Activated CD8-positive, alpha-beta memory T cell treated with anti-CD3 and anti-CD28 coated beads, Interleukin-2, amount 50 U/mL, for 4 hours (primary cell): Measurements from ENCODE around the gene NCOA3.
"Not testable (repeated sequence)": the region's sequence is repeated elsewhere in the genome, so short reads cannot be mapped to it uniquely, and the experiment has no call there.

Experiments used
- DNase-seq: peaks from one replicate; pipeline ENCODE4 v3.0.0-alpha.2; 2020

Gene NCOA3

DNA sequence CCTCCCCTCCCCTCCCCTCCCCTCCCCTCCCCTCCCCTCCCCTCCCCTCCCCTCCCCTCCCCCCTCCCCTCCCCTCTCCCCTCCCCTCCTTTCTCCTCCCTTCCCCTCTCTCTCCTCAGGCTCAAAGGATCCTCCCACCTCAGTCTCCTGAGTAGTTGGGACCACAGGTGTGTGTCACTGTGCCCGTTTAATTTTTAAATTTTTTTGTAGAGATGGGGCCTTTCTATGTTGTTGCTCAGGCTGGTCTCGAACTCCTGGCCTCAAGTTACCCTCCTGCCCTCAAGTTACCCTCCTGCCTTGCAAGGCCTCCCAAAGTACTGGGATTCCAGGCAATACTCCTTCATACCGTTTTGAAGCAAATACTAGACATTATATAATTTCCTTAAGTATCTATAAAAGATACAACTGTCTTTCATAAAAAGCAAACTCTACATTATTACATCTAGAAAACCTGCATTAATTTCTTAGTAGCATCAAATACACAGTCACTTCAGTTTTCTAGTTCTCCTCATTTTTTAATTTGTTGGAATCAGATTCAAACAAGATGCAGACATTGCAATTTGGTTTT is 39.8 kb downstream of the NCOA3 start:
- DNase-seq = no peak

DNA sequence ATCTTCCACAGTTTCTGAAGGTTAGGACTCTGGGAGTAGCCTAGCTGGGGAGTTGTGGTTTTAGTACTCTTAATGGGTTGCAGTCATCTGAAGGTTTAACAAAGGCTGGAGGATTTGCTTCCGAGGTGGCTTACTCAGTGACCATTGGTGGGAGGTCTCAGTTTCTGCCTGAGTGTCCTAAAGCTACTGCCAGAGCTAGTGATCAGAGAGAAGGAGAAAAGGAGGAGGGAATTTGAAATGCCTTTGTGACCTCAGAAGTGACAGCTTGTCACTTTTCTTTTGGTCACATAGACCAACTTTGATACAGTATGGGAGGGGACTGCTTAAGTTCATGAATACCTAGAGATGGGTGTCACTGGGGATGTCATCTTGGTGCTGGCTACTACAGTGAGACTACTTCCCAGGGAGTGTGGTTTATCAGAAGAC is 41.3 kb downstream of the NCOA3 start:
- DNase-seq = no peak

DNA sequence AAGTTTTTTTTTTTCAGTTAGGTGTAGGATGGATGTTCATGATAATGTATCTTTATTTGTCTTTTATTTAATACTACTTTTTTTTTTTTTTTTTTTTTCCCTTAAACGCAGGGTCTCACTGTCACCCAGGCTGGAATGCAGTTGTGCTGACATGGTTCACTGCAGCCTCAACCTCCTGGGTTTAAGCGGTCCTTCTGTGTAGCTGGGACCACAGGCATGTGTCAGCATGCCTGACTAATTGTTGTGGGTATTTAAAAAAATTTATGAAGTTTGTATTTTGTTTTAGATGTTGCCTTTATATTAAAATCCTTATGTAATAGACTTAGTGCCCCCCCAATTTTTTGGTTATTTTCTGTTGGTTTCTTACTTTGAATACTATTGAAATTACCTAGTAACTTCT is 42.6 kb downstream of the NCOA3 start:
- peak; percentile 49 for DNase-seq

DNA sequence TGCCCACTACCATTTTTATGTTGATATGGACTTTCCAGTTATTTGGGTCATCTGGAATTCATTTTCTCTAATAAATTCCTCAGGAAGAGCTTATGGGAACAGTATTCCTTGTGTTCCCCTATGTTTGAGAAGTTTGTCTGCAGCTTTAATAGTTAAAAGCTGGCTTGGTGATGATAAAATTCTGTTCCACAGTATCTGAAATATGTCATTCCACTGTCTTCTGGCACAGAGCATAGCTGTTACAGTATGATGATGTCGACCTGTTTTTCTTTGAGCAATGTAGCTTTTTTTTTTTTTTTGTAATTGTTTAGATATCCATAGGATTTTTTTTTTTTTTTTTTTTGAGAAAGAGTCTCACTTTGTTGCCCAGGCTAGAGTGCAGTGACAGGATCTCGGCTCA is 43.2 kb downstream of the NCOA3 start:
- no peak for DNase-seq

DNA sequence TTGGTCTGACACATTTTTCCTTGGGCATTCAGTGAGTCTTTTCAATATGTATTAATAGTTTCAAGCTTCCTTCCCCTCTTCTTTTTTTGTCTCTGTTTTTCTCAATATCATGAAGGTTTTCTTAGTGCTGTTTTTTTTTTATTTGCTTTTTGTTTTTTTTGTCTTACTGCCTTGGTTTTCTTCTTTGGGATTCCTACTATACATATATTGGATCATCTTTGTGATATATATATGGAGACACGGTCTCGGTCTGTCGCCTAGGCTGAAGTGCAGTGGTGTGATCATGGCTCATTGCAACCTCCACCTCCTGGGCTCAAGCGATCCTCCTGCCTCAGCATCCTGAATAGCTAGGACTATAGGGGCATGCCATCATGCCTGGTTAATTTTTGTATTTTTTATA is 43.8 kb downstream of the NCOA3 start:
- no peak for DNase-seq

DNA sequence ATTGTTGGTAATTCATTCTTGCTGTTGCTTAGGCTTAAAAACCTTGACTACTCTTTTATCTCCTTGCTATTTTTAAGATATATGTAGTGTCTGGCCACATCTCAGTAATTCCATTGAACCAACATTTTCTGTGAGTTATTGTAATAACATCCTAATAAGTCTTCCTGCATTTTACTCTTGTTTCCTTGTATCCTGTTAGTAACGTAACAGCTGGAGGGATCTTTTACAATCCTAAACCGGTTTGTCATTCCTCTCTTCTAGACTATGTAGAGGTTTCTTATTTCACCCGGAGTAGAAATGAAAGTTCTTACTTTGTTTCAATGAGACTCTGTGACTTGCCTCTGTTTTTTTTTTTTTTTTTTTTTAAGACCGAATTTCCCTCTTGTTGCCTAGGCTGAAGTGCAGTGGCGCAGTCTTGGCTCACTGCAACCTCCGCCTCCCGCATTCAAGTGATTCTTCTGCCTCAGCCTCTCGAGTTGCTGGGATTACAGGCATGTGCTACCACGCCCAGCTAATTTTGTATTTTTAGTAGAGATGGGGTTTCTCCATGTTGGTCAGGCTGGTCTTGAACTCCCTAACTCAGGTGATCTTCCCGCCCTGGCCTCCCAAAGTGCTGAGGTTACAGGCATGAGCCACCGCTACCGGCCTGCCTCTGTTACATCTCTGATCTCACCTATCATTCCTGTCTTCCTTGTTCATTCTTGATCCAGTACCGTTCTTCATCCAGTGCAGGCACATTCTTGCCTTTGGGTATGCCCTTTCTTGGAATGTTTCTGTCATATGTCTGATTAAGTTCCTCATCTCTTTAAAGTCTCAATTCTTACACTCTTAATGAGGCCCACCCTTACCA is 44.7 kb downstream of the NCOA3 start:
- DNase-seq = no peak

DNA sequence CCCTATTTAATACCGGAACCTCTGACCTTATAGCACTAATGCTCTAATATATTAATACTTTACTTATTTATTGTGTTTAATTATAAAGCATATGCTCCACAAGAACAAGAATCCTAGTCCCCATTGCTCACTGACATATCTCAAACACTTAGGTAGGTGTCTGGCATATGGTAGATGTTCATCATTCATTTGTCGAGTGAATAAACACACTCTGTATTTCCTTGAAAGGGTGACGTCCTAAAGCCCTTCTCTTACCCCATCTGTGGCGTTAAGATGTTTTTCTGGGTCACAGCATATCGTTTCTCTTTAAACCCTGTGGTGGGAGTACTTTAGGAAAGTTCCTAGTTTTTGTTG is 45.3 kb downstream of the NCOA3 start:
- DNase-seq = no peak

DNA sequence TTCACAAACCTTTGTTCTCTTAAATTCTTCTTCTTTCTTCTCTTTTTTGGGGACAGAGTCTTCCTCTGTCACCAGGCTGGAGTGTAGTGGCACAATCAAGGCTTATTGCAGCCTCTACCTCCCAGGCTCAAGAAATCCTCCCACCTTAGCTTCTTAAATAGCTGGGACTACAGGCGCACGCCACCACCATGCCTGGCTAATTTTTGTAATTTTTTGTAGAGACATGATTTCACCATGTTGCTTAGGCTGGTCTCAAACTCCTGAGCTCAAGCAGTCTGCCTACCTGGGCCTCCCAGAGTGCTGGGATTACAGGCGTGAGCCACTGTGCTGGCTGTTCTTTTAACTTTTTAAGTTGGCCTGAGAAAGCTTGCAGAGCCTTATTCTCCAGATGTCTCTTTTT is 48.0 kb downstream of the NCOA3 start:
- DNase-seq = no peak

DNA sequence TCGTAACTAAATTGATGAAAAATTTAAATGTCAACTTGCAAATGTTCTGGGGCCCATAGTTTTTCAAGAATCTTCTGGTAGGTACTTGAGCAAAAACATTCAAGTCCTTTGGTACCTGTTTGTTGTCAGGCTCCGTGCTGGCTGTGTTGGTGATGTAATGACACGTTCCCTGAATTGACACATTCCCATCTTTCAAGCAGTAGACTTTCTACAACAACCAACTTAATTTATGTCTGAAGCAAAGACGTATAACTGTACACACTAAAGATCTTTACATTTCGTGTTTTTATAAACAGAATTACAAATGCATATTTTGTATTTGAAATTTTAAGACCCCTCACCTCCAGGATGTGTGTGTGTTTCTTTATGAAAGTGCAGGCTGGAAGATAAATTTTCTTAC is 49.5 kb downstream of the NCOA3 start:
- DNase-seq = no peak

DNA sequence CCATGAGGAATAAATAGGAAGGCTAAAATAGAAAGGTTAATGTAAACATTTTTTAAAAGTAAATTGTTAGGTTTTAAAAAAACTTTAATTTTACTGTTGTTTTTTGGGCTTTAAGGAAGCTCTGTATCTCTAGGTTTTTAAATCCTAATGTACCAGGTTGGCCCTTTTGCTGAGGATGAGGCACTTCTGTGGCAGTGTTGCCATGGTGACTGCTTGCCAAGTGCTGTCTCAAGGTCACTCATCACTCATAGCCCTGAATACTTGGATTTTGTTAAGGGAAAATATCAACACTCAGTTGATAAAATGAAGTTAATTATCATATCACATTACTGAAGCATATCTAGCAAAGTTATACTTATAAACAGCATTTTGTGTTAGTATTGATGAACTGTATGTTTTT is 50.2 kb downstream of the NCOA3 start:
- DNase-seq = no peak

DNA sequence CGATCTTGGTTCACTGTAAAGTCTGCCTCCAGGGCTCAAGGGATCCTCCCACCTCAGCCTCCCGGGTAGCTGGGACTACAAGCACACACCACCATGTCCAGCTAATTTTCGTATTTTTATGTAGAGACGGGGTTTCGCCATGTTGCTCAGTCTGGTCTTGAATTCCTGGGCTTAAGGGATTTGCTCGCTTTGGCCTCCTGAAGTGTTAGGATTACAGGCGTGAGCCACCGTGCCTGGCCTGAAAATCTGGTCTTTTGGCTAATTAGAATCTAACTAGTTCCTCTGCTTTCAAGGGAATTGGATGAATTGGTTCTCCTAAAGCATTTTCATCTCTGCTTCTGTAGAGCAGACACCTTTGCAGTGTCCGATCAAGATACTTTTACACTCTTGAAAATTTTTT is 51.3 kb downstream of the NCOA3 start:
- no peak for DNase-seq

DNA sequence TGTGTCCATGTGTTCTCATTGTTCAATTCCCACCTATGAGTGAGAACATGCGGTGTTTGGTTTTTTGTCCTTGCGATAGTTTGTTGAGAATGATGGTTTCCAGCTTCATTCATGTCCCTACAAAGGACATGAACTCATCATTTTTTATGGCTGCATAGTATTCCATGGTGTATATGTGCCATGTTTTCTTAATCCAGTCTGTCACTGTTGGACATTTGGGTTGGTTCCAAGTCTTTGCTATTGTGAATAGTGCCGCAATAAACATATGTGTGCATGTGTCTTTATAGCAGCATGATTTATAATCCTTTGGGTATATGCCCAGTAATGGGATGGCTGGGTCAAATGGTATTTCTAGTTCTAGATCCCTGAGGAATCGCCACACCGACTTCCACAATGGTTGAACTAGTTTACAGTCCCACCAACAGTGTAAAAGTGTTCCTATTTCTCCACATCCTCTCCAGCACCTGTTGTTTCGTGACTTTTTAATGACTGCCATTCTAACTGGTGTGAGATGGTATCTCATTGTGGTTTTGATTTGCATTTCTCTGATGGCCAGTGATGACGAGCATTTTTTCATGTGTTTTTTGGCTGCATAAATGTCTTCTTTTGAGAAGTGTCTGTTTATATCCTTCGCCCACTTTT is 52.0 kb downstream of the NCOA3 start:
- not testable (repeated sequence) for DNase-seq

DNA sequence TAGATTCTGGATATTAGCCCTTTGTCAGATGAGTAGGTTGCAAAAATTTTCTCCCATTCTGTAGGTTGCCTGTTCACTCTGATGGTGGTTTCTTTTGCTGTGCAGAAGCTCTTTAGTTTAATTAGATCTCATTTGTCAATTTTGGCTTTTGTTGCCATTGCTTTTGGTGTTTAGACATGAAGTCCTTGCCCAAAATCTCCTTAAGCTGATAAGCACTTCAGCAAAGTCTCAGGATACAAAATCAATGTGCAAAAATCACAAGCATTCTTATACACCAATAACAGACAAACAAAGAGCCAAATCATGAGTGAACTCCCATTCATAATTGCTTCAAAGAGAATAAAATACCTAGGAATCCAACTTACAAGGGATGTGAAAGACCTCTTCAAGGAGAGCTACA is 52.6 kb downstream of the NCOA3 start:
- not testable (repeated sequence) for DNase-seq

DNA sequence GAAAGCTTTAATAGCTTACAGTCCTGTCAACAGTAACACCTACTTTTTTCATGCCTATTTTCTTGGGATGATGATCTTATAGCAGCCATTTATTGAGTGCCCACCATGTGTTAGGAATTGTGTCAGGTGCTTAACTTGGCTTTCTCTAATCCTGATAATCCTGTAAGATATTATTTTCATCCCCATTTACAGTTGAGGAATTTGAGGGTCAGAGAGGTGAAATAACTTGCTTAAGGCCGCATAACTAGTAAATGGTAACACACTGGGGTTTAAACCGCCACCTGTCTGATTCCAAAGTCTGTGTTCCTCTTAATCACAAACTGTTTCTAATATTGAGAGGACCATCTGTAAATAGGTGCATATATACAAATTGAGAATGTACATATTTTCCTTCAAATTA is 55.5 kb downstream of the NCOA3 start:
- DNase-seq = no peak

DNA sequence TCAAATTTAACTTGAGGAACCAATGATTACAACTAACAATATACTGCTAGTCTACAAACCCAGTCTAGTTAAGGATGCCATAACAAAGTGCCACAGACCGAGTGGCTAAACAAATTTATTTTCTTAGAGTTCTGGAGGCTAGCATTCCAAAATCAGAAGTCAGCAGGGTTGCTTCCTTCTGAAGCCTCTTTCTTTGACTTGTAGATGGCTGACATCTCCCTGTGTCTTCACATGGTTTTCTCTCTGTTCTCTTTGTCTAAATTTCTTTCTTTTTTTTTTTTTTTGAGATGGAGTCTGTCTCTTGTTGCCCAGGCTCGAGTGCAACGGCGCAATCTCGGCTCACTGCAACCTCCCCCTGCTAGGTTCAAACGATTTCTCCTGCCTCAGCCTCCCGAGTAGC is 56.1 kb downstream of the NCOA3 start:
- no peak for DNase-seq

DNA sequence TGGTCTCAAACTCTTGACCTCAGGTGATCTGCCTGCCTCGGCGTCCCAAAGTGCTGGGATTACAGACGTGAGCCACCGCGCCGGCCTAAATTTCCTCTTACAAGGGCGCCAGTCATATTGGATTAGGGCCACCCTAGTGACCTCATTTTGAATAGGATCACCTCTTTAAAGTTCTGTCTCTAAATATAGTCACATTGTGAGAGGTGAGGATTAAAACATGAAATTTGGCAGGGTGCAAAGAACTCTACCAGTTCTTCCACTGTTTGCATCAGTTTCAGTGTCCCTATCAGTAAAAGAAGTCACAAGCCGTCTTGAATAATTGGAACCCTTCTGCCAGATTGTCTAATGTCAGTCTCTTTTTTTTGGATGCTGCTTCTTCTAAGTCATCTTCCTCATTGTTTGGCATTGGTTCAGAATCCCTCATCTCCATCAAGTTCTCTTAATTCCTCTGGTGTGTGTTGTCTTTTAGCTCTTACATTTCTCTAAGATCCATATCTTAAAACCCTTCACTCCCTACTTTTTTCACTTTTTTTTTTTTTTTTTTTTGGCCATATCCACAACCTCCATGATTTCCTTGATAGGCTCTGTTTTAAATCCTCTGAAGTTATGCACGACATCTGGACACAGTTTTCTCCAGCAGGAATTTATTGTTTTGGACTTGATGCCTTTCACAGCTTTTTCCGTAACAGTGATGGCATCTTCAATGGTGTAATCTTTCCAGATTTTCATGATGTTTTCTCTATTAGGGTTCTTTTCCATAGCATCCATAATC is 56.8 kb downstream of the NCOA3 start:
- no peak for DNase-seq

DNA sequence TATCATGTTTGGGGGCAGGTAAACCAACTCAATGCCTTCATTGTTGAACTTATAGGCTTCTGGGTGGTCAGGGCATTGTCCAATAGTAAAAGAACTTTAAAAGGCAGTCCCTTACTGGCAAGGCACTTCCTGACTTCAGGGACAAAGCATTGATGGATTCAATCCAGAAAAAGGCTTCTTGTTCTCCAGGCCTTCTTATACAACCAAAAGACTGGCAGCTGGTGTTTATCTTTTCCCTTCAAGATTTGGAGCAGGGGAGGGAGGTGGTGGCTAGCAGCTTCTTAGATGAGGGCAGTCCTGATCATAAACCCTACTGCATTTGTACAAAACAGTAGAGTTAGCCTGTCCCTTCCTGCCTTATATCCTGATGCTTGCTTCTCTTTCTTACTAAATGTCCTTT is 57.5 kb downstream of the NCOA3 start:
- no peak for DNase-seq

DNA sequence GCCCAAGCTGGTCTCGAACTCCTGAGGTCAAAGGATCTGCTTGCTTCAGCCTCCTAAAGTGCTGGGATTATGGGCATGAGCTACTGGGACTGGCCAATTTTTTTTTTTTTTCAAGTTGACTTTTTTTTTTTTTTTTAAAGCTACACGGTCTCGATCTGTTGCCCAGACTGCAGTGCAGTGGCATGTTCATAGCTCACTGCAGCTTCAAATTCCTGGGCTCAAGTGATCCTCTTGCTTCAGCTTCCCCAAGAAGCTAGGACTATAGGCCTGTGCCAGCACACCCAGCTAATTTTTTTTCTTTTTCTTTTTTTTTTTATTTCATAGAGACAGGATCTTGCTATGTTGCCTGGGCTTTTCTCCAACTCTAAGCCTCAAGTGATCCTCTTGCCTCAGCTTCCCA is 59.5 kb downstream of the NCOA3 start:
- DNase-seq = no peak

DNA sequence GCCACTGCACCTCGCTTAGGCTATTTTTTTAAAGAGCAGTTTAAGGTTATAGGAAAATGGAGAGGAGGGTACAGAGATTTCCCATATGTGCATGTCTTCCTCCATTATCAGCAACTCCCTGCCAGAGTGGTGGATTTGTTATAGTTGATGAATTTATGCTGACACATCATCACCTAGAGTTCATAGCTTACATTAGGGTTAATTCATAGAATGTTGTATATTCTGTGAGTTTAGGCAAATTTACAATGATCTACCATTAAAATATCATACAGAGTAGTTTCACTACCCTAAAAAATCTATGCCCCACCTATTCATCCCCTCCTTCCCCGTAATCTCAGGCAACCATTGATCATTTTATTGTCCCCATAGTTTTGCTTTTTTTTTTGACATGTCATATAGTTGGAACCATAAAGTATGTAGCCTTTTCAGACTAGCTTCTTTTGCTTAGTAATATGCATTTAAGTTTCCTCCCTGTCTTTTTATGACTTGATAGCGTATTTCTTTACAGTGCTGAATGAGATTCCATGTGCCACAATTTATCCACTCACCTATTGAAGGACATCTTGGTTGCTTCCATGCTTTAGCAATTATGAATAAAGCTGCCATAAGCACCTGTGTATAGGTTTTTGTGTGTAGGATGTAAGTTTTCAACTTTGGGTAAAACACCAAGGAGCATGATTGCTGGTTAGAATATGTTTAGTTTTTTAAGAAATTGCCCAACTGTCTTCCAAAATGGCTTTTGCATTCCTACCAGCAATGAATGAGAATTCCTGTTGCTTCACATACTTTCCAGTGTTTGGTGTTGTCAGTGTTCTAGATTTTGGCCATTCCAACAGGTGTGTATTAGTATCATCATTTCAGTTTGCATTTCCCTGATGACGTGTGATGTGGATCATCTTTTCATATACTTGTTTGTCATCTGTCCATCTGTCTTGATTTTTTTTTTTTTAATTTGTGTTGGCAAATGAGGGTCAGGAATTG is 60.2 kb downstream of the NCOA3 start:
- no peak for DNase-seq

DNA sequence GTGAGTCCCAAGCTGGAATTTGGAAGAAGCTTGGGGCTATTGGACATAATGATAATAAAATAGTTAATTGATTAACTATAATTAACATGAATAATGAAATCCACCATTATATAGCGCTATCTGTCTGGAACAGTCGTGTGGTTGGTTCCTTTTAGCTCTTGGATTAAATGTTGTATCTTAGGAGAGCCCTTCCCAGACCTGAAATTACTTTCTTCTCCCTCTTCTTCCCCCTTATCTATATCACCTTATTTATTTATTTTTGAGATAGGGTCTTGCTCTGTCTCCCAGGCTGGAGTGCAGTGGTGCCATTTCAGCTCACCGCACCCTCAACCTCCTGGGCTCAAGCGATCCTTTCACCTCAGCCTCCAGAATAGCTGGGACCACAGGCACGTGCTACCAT is 64.6 kb downstream of the NCOA3 start:
- DNase-seq = no peak

DNA sequence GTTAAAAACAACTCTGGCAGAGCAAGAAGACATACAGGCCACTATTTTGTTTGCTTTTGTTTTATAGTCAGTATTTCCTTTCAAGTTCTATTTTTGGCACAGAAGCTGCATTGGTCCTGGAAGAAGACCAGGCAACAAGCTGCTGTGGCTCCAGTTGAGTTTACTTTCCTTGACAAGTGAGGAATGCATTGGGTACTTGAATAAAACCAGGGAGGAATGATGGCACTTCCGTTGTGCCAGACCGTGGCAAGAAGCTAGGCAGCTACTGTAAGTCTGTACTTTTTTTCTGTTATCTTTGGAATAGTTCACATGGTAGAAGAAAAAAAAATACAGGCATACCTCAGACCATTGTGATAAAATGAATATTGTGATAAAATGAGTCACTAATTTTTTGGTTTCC is 66.3 kb downstream of the NCOA3 start:
- no peak for DNase-seq

DNA sequence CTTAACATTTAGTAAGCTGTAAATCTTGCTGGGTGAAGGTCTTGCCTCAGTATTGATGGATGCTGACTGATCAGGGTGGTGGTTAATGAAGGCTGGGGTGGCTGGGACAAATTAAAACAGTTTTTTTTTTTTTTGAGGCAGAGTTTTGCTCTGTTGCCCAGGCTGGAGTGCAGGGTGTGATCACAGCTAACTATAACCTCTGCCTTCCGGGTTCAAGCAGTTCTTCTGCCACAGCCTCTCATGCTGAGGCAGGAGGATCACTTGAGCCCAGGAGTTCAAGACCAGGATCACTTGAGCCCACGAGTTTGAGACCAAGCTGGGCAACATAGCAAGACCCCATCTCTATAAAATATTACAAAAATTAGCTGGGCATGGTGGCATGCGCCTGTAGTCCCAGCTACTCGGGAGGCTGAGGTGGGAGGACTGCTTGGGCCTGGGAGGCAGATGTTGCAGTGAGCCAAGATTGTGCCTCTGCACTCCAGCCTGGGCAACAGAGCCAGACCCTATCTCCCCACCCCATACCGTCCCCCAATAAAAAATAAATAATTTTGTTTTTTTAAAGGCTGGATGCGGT is 67.2 kb downstream of the NCOA3 start:
- no peak for DNase-seq
